ENCODE data around the gene SLC2A8.
A peak's percentile ranks its signal among the peaks of the same experiment; 100 is the strongest.

Gene SLC2A8

GRCh38 chr9:127403507-127404192 is 6.7 kb downstream of the SLC2A8 start:
- DNase-seq: no peak

DNA sequence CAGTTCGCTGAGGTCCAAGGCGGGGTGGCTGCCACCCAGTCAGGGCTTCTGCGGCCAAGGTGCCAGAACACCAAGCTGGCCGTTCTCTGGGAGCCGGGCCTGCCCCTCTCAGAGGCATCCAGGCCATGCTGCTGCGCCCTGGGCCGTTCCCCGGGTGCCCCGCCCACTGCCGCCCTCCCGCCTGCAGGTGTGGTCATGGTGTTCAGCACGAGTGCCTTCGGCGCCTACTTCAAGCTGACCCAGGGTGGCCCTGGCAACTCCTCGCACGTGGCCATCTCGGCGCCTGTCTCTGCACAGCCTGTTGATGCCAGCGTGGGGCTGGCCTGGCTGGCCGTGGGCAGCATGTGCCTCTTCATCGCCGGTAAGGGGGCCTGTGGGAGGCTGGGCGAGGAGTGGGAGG is 7.7 kb downstream of the SLC2A8 start:
- no peak for DNase-seq

DNA sequence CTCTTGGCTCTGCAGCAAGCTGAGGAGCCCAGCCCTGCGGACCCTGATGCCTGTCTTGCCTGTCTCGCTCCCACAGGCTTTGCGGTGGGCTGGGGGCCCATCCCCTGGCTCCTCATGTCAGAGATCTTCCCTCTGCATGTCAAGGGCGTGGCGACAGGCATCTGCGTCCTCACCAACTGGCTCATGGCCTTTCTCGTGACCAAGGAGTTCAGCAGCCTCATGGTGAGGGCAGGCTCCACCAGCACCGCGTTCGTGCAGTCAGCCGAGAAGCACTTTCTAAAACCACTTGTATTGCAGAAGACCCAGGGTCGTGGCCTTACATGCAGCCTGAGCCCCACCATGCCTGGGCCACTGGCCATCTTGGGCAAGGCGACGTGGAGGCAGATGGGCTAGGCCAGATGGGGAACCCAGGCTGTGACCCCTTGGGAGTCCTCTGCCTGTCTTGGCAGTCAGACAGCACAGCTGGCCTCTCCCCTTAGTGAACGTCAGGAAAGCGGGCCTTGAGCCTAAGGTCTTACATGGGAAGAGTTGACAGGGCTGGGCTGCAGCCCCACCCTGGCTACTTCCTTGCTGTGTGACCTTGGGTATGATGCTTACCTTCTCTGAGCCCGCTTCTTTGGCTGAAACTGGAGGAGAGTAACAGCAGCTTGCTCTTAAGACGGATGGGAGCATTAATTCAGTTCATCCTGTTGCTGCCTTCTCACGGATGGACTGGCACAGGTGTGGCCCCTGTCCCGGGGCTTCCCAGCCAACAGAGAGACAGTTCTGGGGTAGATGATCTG is 8.6 kb downstream of the SLC2A8 start:
- DNase-seq: no peak

GRCh38 chr9:127406799-127407491 is 10.0 kb downstream of the SLC2A8 start:
- peak; percentile 72 for DNase-seq

GRCh38 chr9:127407492-127407843 is 10.5 kb downstream of the SLC2A8 start:
- no peak for DNase-seq

DNA sequence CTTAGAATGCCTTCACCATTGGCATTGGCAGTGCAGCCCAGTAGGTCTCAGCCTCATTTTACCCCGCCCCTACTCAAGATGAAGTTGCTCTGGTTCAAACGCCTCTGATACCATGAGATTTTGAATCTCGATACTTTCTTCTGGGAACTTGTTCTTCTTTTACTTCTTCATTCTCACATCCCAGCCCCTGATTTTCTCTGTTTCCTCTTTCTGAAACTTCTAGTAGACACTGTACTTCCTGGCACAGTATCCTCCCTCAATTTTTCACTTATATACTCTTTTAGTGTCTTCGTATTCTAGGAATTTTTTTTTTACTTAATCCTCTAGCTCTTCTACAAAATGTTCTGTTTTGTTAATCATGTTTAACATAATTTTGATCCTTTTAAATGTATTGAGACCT is 14.2 kb downstream of the SLC2A8 start:
- DNase-seq: no peak

DNA sequence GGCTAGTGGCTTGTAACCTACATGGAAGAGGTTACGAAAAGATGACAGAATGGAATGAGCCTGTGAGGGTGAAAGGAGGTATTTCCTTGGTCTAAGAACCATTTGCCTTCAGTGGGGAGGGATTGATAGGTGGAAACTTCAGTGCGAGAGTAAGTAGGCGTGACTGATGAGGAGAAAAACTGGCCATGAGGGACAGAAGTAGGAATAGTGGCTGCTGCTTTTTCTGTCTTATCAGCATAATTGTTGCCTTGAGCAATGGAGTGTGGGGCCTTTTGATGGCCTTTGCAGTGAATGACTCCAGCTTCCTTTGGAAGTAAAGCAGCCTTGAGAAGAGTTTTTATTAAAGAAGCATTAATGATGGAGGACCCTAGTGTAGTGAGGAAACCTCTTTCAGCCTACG is 18.2 kb downstream of the SLC2A8 start:
- DNase-seq: no peak

DNA sequence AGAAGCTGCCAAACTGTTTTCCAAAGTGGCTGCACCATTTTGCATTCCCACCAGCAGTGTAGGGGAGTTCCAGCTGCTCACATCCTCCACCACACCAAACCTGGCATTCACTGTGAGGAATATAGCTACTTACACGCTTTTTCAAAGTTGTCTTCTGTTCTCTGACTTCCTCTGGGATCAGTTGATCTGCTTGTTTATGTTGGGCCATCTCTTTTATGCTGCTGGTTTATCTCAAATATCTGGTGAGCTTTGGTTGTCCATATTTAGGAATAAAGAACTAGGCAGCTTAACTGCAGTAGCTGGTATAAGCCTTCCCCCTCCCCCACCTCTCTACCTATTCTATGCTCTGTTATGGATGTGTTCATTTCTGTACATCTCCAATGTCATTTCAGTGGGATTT is 18.7 kb downstream of the SLC2A8 start:
- DNase-seq: no peak

GRCh38 chr9:127417131-127418036 is 20.4 kb downstream of the SLC2A8 start:
- DNase-seq: no peak

DNA sequence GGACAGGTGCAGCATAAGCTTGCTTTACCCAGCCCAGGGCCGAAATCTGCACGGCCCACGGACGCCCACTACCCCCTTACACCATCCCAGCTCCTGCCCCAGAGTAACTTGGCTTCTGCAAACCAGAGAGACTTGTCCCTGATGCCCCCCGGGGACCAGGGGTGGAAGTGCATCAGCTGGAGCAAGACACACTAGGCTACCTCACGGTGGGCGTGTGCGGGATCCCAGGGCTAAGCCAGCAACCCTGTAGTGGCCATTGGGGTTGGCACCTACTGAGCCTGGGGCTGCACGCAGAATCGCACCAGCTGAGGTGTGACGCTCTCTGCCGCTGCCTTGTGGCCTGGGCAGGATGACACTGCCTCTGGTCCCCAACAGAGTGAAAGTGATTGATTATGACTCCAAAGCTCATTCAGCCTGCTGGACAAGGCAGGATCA is 21.1 kb downstream of the SLC2A8 start:
- DNase-seq: no peak

GRCh38 chr9:127419348-127419747 is 22.4 kb downstream of the SLC2A8 start:
- no peak for DNase-seq

DNA sequence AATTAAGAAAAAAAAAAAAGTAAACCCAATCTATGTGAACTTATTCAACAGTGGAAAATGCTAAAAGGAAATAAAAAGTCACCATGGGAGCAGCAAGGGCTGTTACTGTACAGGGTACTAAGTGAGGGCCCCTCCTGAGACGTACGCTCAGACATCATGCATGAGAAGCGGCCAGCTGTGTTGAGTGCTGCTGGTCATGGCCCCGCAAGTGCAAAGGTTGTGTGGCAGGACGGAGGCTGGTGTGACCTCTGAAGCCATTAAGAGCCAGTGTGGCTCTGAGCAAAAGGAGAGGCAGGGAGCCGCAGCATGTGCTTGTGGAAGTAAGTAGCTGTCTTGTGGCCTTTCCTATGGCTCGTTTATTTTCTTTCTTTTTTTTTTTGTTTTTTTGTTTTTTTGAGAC is 24.1 kb downstream of the SLC2A8 start:
- no peak for DNase-seq

DNA sequence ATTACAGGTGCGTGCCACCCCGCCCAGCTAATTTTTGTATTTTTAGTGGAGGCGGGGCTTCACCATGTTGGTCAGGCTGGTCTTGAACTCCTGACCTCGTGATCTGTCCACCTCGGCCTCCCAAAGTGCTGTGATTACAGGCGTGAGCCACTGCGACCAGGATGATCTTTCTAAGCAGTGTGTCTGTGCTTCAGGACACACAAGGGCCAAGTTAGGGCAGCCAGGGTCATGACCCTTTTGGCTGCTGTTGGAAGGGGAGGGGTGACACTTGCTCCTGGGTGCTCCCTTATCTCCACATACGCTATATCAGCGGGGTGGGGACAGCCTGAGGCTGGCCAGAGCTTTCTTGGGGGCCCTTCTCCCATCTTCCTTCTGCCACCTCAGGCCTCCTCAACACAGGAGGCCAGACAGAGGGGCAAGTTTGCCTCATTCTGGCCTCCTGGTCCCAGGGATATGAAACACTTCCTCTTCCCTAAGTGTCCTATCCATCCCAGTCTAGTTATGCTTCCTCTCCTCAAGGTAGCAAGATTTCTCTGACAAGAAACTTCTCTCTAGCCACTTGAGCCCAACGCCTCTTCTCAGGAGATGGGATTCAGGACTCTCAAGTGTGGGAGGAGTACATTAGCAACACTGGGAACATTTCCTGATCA is 25.3 kb downstream of the SLC2A8 start:
- DNase-seq: no peak

GRCh38 chr9:127422787-127423186 is 25.8 kb downstream of the SLC2A8 start:
- DNase-seq: no peak

DNA sequence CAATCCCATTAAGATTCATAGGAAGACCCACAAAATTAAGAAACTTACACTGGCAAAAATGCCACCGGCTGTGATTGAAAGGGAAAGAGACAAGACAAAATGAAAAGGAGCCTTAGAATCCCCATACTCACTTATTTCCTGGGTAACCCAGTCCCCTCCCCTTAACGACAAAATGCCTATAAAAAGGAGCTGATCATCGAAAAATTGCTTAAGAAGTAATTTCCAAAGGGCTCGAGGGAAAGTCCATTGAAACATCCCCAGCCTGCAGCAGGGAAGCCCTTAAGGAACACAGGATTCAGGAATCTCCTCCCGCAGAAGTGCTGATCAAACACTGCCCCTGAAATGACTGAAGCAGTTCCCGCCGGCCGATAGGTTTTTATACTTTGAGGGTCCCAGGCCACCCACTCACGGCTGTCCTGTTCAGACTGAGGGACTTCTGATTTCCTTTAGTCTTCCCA is 26.5 kb downstream of the SLC2A8 start:
- no peak for DNase-seq

DNA sequence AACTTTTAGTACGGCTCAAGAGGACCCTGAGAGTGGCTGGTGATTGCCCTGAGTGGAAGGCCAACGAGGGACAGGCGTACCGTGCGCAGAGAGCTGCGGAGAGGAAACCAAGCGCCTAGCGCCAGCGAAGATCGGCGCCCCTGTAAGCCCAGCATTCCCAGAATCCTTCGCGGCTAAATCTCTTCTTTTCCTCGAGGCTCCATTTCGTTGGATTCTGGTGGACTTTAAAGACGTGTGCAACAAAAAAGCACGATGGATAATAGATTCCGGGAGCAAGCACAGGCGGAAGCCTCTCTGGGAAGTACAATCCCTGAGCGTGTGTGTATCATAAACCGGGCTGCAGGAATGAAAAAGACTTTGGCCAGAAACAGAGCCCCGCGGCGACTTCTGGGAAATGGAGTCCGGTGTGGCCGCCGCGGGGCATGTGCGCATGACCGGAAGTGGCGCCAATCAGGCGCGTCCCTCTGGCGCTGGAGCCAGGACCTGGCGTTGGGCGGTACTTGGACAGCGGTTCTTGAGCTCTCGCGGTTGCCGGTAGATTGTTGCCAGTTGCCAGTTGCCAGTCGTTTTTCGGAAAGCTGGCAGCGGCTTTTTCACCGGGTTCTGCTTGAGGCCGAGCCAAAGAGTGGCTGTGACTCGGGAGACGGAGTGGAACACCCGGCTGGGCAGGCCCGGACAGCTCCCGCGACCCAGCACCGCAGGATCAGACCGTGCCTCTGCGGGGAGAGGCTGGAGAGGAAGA is 27.1 kb downstream of the SLC2A8 start, which contains the start of gene ZNF79:
Gene ZNF79 (plus strand): TSS at position 449 of the 742 bp plus-strand sequence. CDS start 406 bp downstream, outside the sequence.
- peak; percentile 99 for DNase-seq

- DNase-seq: no peak
Observed at GRCh38 chr9:127424676-127424999, 27.7 kb downstream of the SLC2A8 start.

DNA sequence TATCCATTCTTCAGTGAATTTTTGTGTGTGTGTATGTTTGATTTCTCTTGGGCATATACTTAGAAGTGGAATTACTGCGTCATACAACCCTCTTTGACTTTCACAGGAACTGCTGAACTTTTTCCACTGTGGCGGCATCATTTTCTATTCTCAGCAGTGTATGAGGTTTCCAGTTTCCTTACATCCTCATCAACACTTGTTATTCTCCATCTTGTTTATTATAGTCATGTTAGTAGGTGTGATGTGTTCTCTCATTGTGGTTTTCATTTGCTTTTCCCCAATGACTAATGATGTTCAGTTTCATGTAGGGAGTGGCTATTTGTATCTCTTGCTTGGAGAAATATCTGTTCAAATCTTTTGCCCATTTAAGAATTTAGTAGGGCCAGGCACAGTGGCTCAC is 29.8 kb downstream of the SLC2A8 start:
- DNase-seq: no peak

GRCh38 chr9:127428348-127428747 is 31.4 kb downstream of the SLC2A8 start:
- no peak for DNase-seq

- DNase-seq: no peak
Observed at GRCh38 chr9:127430415-127430814, 33.4 kb downstream of the SLC2A8 start.

DNA sequence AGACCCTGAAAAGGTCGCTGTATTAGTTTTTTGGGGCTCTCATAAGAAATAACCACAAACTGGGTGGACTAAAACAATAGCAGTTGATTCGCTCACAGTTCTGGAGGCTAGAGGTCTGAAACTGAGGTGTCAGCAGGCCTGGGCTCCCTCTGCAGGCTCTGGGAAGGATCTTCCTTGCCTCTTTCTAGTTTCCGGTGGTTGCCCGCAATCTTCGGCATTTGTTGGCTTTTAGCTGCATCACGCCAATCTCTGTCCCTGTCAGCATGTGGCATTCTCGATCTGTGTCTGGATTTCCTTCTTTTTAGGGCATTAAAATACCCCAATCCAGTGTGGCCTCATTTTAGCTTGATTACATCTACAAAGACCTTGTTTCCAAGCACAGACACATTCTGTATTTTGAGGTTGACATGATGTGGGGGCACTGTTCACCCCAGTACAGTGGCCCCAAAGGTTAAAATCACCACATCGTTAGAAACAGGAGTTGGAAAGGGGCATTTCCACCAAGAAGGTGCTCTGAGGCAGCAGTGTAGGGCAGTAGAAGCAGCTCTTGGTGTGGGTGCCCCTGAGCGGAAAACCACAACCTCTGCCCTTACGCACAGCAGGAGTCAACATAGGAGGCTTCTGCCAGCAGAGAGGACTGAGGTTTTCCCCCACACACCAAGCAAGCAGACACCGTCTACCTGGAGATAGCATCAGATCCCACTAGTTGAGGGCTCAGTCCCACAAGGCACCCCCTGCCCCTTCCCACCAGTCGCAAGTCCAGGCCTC is 40.7 kb downstream of the SLC2A8 start:
- DNase-seq: no peak

Measured in retina (tissue), 1 donor.